Stimulated activated CD8-positive, alpha-beta memory T cell treated with anti-CD3 and anti-CD28 coated beads, Interleukin-7, amount 100 ng/mL, for 48 hours (primary cell): Measurements from ENCODE around the gene RNF11.

ENCODE experiments used
- DNase-seq, 2 donors: peaks; one replicate each; pipeline ENCODE4 v3.0.0-alpha.2; 2020; ENCODE audit warnings: low read depth in 1 of 2; ENCODE audit errors: extremely low read depth in 1 of 2

RNF11 gene

DNA sequence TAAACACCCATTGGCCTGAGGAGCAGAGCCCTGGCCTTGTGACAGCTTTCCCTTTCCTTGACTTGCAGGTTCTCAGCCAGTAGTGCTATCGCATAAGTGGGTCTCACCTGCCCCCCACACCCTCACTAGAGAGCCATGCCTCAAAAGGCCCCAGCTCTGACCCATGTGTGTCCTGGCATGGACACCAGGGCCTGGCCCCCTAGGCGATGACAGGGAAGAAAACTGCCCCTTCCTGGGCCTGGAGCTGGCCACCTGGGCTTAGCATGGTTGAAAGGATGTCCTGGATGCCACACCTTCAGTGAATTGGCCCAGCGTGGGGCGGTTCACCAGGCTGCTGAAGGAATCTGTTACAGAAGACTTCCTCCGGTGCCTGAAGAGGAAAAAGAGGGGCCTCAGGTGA is 75.8 kb downstream of the RNF11 start:
- DNase-seq = no peak

DNA sequence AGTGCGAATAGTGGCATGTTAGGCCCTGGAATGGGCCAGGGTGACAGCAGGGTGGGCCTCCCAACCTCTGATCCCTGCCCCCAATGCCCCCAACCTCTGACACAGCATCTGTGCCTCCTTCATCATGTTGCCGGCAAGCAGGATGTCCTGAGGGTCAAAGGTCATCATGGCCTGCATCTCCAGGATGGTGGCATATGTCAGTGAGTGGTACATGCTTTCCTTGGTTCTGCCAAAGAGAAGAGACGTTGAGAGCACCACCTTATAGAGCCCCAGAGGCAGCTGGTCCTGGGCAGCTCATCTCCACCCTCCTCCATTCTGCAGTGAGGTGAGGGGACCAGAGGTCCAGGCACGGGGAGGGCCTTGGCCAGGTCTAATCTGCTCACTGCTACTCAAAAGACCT is 76.6 kb downstream of the RNF11 start:
- DNase-seq = no peak

DNA sequence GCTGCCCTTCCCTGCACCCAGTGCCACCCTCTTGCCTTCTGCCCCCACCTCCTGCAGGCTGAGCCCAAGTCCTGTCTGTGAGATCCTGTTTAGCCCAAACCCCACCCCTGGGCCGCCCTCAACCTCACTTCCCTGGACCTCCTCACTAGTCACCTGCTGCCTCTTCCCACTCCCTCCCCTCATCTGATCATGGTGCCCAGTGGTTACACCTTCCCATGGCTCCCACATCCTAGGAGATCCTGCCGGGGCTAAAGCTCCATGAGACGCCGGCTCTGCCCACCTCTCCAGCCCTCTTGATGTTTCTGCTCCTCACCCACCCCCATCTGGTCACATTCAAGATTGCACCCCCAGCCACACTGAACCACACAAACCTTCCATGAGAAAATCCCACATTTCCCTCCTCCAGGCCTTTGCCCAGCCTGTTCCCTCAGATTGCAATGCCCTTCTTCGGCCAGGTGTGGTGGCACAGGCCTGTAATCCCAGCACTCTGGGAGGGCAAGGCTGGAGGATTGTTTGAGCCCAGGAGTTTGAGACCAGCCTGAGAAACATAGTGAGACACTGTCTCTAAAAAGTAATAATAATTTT is 77.3 kb downstream of the RNF11 start:
- DNase-seq = no peak

GRCh38 chr1:51313961-51314777 is 78.1 kb downstream of the RNF11 start:
- DNase-seq = no peak

DNA sequence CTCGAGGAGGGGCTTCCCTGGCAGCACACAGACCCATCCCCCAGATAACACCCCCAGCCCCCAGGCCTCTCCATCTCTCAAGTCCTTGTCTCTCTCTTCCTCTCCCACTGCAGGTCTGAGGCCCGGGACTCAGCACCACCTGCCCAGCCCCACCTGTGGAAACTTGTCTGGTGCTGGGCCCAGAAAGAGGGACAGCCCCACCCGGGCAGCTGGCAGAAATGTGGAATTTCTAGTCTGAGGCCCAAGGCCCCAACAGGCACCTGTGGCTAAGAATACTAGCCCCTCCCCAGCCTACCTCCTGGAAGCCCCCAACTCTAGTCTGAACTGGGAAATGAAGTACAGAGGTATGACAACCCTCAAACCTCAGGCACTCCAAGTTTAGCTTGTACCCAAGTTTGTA is 78.9 kb downstream of the RNF11 start:
- no peak for DNase-seq

- no peak for DNase-seq
Observed at GRCh38 chr1:51316113-51316845, 80.2 kb downstream of the RNF11 start.

DNA sequence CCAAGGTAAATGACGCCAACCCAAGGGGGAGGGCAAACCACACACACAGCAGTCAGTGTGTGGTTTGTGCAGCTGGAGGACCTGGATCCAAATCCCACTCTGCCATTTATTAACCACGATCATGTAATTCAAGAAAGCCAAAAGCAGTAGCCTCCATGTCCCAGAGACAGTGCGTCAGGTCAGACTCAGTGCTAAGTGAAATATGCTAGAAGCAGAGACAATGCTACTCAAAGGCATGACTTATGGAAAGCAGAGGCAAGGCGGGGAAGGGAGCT is 80.7 kb downstream of the RNF11 start:
- DNase-seq = no peak

- DNase-seq = no peak
Observed at GRCh38 chr1:51317798-51318197, 81.7 kb downstream of the RNF11 start.

DNA sequence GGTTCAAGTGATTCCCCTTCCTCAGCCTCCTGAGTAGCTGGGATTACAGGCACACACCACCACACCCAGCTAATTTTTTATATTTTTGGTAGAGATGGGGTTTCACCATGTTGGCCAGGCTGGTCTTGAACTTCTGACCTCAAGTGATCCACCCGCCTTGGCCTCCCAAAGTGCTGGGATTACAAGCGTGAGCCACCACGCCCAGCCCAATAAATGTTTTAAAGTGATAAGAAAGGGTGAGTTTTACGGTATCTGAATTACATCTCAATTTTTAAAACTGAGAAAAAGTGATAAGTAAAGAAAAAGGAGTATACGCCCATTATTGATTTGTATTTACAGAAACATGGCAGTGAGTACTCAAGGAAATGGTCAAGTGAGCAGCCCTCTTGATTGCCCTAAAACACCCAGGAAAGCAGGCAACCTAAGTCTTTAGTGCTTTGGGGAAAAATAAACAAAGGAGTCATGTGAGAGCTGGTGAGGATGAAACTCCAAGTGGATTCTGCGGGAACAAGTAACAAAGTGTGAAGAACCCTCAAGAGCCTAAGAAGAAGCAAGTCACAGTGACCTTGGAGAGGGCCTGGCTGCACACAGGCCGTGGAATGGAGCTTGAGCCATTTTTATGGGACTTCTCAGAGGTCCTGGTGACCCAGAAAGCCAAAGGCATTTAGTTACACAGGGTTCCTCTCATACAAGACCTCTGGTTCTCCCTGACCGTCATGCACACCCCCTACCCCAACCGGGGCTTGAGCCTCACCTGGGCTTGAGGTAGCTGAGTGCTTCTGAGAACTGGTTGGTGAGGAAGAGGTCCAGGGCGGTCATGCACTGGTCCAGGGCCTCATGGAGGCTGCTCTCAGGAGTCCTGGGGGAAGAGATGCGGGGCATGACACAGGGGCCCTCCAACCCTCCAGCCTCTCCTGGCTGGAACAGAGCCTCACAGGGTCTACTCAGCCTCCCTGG is 85.2 kb downstream of the RNF11 start:
- DNase-seq = no peak

GRCh38 chr1:51321924-51322280 is 85.8 kb downstream of the RNF11 start:
- no peak for DNase-seq

DNA sequence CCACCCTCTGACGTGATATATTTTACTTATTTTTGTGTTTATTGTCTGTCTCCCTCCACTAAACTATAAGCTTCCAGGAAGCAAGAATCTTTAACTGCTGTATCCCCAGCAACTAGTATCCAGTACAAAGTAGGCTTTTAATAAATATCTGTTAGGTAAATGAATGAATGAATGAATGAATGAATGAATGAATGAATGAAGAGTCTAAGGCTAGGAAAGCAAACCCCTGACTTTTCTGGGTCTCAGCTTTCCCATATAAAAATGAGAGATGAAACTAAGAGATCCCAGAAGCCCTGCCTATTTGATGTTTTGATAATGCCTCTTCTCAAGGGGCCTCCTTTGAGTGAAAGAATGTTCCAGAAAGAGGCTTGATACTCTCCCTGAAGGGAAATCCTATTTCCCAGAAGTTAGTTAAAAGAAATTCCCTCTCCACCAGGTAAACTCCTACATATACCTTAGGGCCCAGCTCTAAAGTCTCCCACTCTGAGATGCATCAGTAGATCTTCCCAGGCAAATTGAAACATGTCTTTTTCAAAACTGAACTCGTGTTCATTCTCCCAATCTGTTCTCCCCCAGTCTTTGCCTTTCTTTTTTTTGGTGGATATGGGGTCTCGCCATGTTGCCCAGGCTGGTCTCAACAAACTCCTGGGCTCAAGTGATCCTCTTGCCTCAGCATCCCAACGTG is 86.5 kb downstream of the RNF11 start:
- no peak for DNase-seq
